ENCODE measurements around the gene BDH1. TPM values are rescaled to one million over a fixed set of nuclear protein-coding genes. Genes with fewer than 3 reads are reported as not detected.
"Not testable (repeated sequence)": the region's sequence is repeated elsewhere in the genome, so short reads cannot be mapped to it uniquely, and the experiment has no call there.

BDH1 gene
- total RNA-seq, 6 donors from 2014 or later: 13.5 to 30.4 (median 23.0) TPM

- Histone ChIP-seq H3K4me1 (no peaks in the 10 kb centered on the region), H3K9me3 (no peaks in the 10 kb centered on the region), H3K27ac (no peak overlapping the region), H3K27me3 (no peaks in the 10 kb centered on the region), H3K4me3 (no peak overlapping the region), H3K36me3 (no peaks in the 10 kb centered on the region)
- TF ChIP-seq POLR2AphosphoS5 (IDR thresholded peaks at IDR 0.05): no peak
- no peak for TF ChIP-seq EP300 (IDR thresholded peaks at IDR 0.05)
- TF ChIP-seq POLR2A (IDR thresholded peaks at IDR 0.05): no peak
- TF ChIP-seq CTCF (IDR thresholded peaks at IDR 0.05): no peak
- 76 to 82% methylated on average over 9 to 11 of the region's 11 CpGs for WGBS, 2 donors
- DNase-seq (no peak), ATAC-seq (ENCODE audit: low FRiP score in 2 of 2) (no peak)
Measured at GRCh38 chr3:197478746-197479668, 76.8 kb downstream of the BDH1 start.

DNA sequence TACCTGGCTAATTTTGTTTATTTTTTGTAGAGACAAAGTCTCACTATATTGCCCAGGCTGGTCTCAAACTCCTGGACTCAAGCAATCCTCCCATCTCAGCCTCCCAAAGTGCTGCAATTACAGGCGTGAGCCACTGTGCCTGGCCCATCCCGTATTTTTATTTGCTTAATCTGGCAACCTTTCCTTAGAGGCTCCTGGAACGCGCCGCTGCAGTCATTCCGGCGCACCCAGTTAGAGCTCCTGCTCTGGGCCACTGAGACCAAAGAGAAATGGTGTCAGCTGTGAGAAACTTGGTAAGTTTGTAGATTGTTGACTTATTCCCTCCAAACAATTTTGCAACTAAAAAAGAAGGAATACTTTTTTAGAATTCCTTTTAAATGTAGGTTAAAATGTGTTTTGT lies 78.0 kb downstream of the BDH1 start:
- H3K27me3 ChIP-seq; H3K9me3 ChIP-seq; H3K4me3 ChIP-seq; ATAC-seq (ENCODE audit: low FRiP score in 2 of 2); H3K4me1 ChIP-seq; H3K36me3 ChIP-seq; H3K27ac ChIP-seq; DNase-seq: not testable (repeated sequence)
- WGBS, 2 donors: 93 to 96% methylated on average over 7 of the region's 7 CpGs

DNA sequence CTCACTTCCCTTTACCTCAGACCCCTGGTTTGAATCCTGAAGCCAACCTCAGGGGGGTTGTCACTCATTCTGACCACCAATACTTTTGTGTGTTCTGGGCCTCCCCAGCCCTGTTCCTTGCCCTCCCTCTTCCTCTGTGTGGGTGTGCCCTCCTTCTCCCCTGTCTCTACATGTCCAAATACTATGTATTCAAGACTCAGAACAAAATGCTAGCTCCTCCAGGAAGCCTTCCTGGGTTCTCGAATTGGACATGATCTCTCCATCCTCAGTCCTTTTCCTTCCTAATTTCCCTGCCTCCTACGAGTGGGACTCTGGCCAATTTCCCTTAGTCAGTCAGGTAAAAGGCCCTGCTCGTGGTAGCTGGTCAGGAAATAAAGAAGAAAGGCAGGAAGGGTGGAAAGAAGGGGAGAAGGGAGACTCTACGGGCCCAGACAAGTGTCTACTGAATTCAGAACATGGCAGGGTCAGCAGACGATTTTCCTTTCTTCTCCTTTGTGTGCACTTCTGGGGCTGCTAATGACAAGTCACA lies 79.7 kb downstream of the BDH1 start:
- no peak for TF ChIP-seq CTCF (IDR thresholded peaks at IDR 0.05)
- no peak for TF ChIP-seq POLR2AphosphoS5 (IDR thresholded peaks at IDR 0.05)
- TF ChIP-seq POLR2A (IDR thresholded peaks at IDR 0.05): no peak
- TF ChIP-seq EP300 (IDR thresholded peaks at IDR 0.05): no peak
- Histone ChIP-seq H3K4me1 (no peaks in the 10 kb centered on the region), H3K36me3 (no peaks in the 10 kb centered on the region), H3K27ac (no peak overlapping the region), H3K9me3 (no peaks in the 10 kb centered on the region), H3K27me3 (no peaks in the 10 kb centered on the region), H3K4me3 (no peak overlapping the region)
- WGBS, 2 donors: 48 to 55% methylated on average over 5 of the region's 5 CpGs
- no peak for ATAC-seq (ENCODE audit: low FRiP score in 2 of 2)
- DNase-seq: no peak

- no peak for TF ChIP-seq POLR2A (IDR thresholded peaks at IDR 0.05)
- no peak for TF ChIP-seq EP300 (IDR thresholded peaks at IDR 0.05)
- no peak for TF ChIP-seq POLR2AphosphoS5 (IDR thresholded peaks at IDR 0.05)
- TF ChIP-seq CTCF (IDR thresholded peaks at IDR 0.05): no peak
- DNase-seq: no peak
- no peak for ATAC-seq (ENCODE audit: low FRiP score in 2 of 2)
- Histone ChIP-seq H3K27me3 (no peaks in the 10 kb centered on the region), H3K4me1 (no peaks in the 10 kb centered on the region), H3K36me3 (no peaks in the 10 kb centered on the region), H3K9me3 (no peaks in the 10 kb centered on the region), H3K27ac (no peak overlapping the region), H3K4me3 (no peak overlapping the region)
- WGBS, 2 donors: 82% methylated on average over 3 of the region's 3 CpGs
Measured at GRCh38 chr3:197475514-197475913, 80.3 kb downstream of the BDH1 start.

DNA sequence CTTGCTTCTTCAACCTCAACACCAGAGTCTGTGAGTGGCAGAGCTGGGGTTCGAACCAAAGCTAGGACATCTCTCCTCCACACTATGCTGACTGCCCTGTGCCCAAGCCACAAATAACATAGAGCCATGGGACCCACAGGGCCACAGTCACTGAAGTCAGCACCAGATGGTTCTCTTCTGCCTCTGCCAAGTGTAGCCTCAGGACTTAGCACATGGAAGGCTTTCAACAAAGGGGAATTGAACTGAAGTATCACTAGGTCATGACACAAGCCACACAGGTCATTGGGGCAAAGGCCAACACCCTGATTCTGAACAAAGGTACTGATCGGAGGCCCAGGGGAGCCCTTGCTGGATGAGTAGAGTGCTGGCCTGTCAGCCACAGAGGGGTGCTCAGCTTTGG lies 83.6 kb downstream of the BDH1 start:
- Histone ChIP-seq H3K27me3 (no peaks in the 10 kb centered on the region), H3K4me3 (no peak overlapping the region), H3K27ac (no peak overlapping the region), H3K36me3 (no peaks in the 10 kb centered on the region), H3K9me3 (no peaks in the 10 kb centered on the region), H3K4me1 (no peaks in the 10 kb centered on the region)
- WGBS, 2 donors: 92 to 95% methylated on average over 1 to 2 of the region's 2 CpGs
- ATAC-seq (ENCODE audit: low FRiP score in 2 of 2) (no peak), DNase-seq (no peak)
- no peak for TF ChIP-seq POLR2A (IDR thresholded peaks at IDR 0.05)
- TF ChIP-seq EP300 (IDR thresholded peaks at IDR 0.05): no peak
- TF ChIP-seq POLR2AphosphoS5 (IDR thresholded peaks at IDR 0.05): no peak
- TF ChIP-seq CTCF (IDR thresholded peaks at IDR 0.05): no peak

Data from upper lobe of left lung (tissue), 6 donors.